ENCODE measurements around the gene CHID1. TPM values are rescaled to one million over a fixed set of nuclear protein-coding genes. Genes with fewer than 3 reads are reported as not detected.
A peak's percentile ranks its signal among the peaks of the same experiment; 100 is the strongest.

The CHID1 gene
- total and polyA plus RNA-seq, 2 donors (not counting 1 experiment from before 2014, with no cell fraction given) = 31.0 to 68.1 TPM

DNA sequence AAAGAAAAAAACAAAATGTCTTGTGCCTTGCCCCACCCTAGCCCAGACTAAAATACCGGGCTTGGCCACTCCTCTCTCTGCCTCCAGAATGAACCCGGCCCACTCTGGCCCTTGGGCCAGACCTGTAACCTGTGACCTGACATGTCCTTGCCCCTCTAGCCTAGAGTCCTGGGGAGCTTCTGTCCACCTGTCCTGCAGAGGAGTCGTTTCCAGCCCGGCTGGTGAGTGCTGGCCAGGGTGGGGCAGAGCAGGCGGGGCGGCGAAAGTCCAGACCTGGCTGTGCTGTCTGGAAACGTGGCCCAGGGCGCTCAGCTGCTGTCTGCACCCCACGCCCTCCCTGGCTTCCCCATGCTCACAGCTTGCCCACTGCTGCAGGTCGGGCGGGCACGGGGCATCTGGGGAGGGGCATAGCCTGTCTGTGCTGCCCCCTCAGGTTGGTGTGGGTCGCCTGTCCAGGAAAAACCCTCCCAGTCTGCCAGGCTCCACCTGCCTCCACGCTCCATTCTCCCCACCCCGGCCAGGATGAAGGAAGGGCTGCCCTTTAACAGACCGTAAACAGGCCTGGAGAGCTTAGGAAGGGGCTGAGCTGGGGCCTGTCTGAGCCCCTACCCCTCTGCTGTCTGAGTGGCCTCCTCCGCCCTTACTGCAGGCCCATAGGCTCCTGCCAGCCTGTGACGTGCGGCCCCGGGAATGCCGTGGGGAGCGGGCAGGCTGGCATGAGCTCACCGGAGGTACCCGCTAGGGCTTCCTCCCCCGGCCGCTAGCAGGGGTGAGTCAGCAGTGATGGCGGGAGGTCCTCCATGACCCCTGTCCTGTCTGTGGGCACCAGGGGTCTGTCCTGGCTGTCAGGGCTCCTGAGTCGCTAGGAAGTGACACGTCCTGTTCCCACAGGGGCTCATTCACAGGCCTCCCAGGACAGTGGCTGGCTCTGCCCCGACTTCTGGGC lies 76.0 kb downstream of the CHID1 start:
- Histone ChIP-seq H3K27ac (ENCODE audit: low read length in 2 of 2) (no peak overlapping the region), H2AFZ (ENCODE audit: insufficient read depth, low read depth, low read length, poor library complexity, severe bottlenecking) (no peak overlapping the region), H3K36me3 (replicated peaks in 1 of 2; ENCODE audit: control extremely low read depth in 1 of 2, control insufficient read depth in 1 of 2, extremely low read depth in 1 of 2, insufficient read depth in 2 of 2, low read length in 1 of 2) (peaks cover 0 to 13% of the 10 kb centered on the region in 2 experiments), H3K9me3 (ENCODE audit: control extremely low read depth in 1 of 3, control insufficient read depth in 2 of 3, insufficient read depth in 1 of 3, low read length in 2 of 3) (peaks cover 0 to 2% (median 0%) of the 10 kb centered on the region in 3 donors), H3K4me2 (replicated peaks; ENCODE audit: low read depth, low read length, poor library complexity, severe bottlenecking) (peak overlapping the region; percentile 12), H3K4me1 (ENCODE audit: control insufficient read depth in 2 of 2, insufficient read depth in 2 of 2, low read length in 2 of 2) (peaks cover 36 to 43% of the 10 kb centered on the region in 2 donors), H3K9ac (ENCODE audit: low read length) (no peak overlapping the region), H3K79me2 (ENCODE audit: control insufficient read depth, insufficient read depth, low read length) (no peaks in the 10 kb centered on the region), H3K4me3 (ENCODE audit: control extremely low read depth in 1 of 5, extremely low read depth in 1 of 5, insufficient read depth in 1 of 5, low read depth in 2 of 5, low read length in 4 of 5) (no peak overlapping the region), H3K27me3 (replicated peaks in 1 of 4; ENCODE audit: control extremely low read depth in 1 of 4, control insufficient read depth in 3 of 4, insufficient read depth in 4 of 4, low read length in 3 of 4) (peaks cover 0 to 42% (median 11%) of the 10 kb centered on the region in 4 experiments), H4K20me1 (ENCODE audit: control insufficient read depth, insufficient read depth, low read length, poor library complexity, severe bottlenecking) (peaks cover 51% of the 10 kb centered on the region)
- H3K4me1 Mint-ChIP-seq = peaks cover 27% of the 10 kb centered on the region
- CTCF ChIA-PET = interaction anchor here (0.9 to 2.1 kb wide), 2 partner anchors 9 to 12 kb away, joined by 3 to 6 read pairs; partner anchors contain the start of gene TSPAN4
- DNase-seq (no peak), ATAC-seq (ENCODE audit: low read depth) (no peak)
- no peak overlapping the region for H3K27ac Mint-ChIP-seq
- WGBS (ENCODE audit: insufficient coverage) = 37% methylated on average over 25 of the region's 31 CpGs
- no peaks in the 10 kb centered on the region for H3K9me3 Mint-ChIP-seq (ENCODE audit: insufficient read depth)
- intact Hi-C loops (cut with micrococcal nuclease) = no loop called here
- TF ChIP-seq EZH2 (IDR thresholded peaks at IDR 0.05; ENCODE audit: borderline replicate concordance, insufficient read depth, low read depth, low read length, poor library complexity, severe bottlenecking) (no peak), CTCF (IDR thresholded peaks at IDR 0.05) (no peak)
- POLR2A ChIA-PET = interaction anchor here (1.1 to 2.0 kb wide), 2 partner anchors 9 to 15 kb away, joined by 5 to 8 read pairs; partner anchors contain the start of genes PNPLA2 and TSPAN4
- H3K27me3 Mint-ChIP-seq = no peaks in the 10 kb centered on the region
- peak overlapping the region; percentile 50 for H3K4me3 Mint-ChIP-seq
